ENCODE data around the gene MFSD8. TPM values are rescaled to one million over a fixed set of nuclear protein-coding genes. Genes with fewer than 3 reads are reported as not detected.
"Not testable (repeated sequence)": the region's sequence is repeated elsewhere in the genome, so short reads cannot be mapped to it uniquely, and the experiment has no call there.

MFSD8 gene
- total RNA-seq: 10 to 100 TPM; 14.0 to 17.7 TPM

- POLR2A ChIA-PET: interaction anchor here (0.8 to 1.9 kb wide), 13 partner anchors 9 to 1128 kb away, joined by 3 to 38 read pairs (median 5); partner anchors contain the start of genes LARP1B, PLK4 and SCLT1
- H3K4me3 Mint-ChIP-seq: peak within 1 kb of the TSS; percentile 97
- CTCF ChIA-PET: interaction anchor here (0.8 to 1.6 kb wide), 11 partner anchors 9 to 321 kb away, joined by 3 to 14 read pairs (median 3); partner anchors contain the start of genes LARP1B and PLK4
Measured at GRCh38 chr4:127965062-127965802, at the start of gene MFSD8, which contains the start of gene ABHD18. TSS of gene MFSD8 (minus strand) at chr4:127965173. CDS start at chr4:127965133, 40 bp downstream. TSS of gene ABHD18 (plus strand) at chr4:127965406. CDS start at chr4:127982956, 17,550 bp downstream.

GRCh38 chr4:128009428-128009827 lies 44.5 kb upstream of the MFSD8 start:
- no peak for ATAC-seq
- no peaks in the 10 kb centered on the region for H3K9me3 Mint-ChIP-seq (ENCODE audit: insufficient read depth)
- CTCF ChIA-PET: no interaction called here

More at GRCh38 chr4:127965062-127965802, at the start of gene MFSD8, which contains the start of gene ABHD18:
- H3K9me3 Mint-ChIP-seq (ENCODE audit: insufficient read depth): no peaks in the 10 kb centered on the region
- no peaks in the 10 kb centered on the region for H3K27me3 Mint-ChIP-seq (ENCODE audit: low read depth)
- DNase-seq: peak; percentile 99
- H3K27ac Mint-ChIP-seq: peak within 1 kb of the TSS; percentile 99
- H3K4me1 Mint-ChIP-seq (ENCODE audit: low read depth): peaks cover 36% of the 10 kb centered on the region
- H3K36me3 Mint-ChIP-seq (ENCODE audit: low read depth): peaks cover 22% of the 10 kb centered on the region
- ATAC-seq: peak; percentile 97

DNA sequence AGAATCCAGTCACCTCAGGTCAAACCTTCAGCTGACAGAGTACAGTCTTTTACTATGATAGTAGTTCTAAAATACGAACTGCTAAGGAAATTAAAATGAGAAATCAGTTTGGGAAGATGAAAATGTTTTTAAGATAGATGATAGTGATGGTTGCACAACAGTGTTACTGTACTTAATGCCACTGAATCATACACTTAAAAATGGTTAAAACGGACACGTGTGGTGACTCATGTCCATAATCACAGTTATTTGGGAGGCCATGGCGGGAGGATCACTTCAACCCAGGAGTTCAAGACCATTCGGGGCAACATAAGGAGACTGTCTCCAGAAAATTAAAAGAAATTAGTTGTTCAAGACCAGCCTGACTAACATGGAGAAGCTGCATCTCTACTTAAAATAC lies 41.6 kb upstream of the MFSD8 start:
- no peak overlapping the region for H3K4me3 Mint-ChIP-seq
- H3K27me3 Mint-ChIP-seq (ENCODE audit: low read depth): no peaks in the 10 kb centered on the region
- peaks cover 4% of the 10 kb centered on the region for H3K4me1 Mint-ChIP-seq (ENCODE audit: low read depth)
- H3K36me3 Mint-ChIP-seq (ENCODE audit: low read depth): peaks cover 31% of the 10 kb centered on the region
- DNase-seq (no peak), ATAC-seq (no peak)
- no peaks in the 10 kb centered on the region for H3K9me3 Mint-ChIP-seq (ENCODE audit: insufficient read depth)
- POLR2A ChIA-PET: no interaction called here
- CTCF ChIA-PET: no interaction called here
- no peak overlapping the region for H3K27ac Mint-ChIP-seq

More at GRCh38 chr4:128009428-128009827, 44.5 kb upstream of the MFSD8 start:
- POLR2A ChIA-PET: interaction anchor here (0.9 kb wide), 1 partner anchor 44 kb away, joined by 3 read pairs; the partner anchor contains the start of gene ABHD18
- Mint-ChIP-seq H3K4me3 (no peak overlapping the region), H3K36me3 (ENCODE audit: low read depth) (peaks cover 36% of the 10 kb centered on the region), H3K27me3 (ENCODE audit: low read depth) (no peaks in the 10 kb centered on the region), H3K27ac (no peak overlapping the region), H3K4me1 (ENCODE audit: low read depth) (no peaks in the 10 kb centered on the region)
- no peak for DNase-seq

DNA sequence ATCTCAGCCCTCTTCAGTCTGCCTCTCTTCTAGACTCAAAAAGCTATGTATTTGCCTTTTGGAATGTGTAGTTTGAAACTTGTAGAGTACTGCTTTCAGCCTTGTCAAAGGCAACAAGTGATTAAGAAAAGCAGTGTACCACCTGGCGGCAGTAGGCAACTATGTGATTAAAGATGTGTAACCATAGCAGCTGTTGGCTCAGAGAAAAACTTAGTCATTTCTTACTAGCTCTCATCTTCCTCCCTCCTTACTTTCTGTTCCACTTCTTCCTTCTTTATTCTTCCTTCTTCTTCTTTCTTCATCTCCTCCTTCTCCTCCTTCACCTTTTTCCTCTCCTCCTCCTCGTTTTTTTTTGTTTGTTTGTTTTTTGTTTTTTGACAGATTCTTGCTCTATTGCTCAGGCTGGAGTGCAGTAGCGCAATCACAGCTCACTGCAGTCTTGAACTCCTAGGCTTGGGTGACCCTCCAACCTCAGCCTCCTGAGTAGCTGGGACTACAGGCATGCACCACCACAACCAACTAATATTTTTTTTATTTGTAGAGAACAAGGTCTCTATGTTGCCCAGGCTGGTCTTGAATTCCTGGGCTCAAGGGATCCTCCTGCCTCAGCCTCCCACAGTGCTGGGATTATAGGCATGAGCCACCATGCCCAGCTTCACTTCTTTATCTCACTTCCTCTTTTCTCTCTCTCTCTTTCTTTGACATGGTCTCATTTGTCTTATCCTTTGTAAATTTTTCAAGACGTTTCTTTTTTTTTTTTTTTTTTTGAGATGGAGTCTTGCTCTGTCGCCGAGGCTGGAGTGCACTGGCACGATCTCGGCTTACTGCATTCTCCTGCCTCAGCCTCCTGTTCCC lies 32.8 kb upstream of the MFSD8 start:
- DNase-seq: peak; percentile 23
- peak overlapping the region; percentile 69 for H3K27ac Mint-ChIP-seq

DNA sequence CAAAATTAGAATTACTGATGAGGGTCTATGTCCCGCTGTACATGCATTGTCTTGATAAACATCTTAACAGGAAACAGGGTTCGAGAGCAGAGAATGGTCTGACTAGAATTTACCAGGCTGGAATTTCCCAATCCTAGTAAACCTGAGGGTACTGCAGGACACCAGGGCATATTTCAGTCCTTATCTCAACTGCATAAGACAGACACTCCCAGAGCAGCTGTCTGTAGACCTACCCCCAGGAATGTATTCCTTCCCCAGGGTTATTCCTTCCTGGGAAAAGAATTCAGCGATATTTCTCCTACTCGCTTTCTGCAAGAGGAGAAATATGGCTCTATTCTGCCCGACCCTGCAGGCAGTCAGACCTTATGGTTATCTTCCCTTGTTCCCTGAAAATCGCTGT lies 31.5 kb upstream of the MFSD8 start:
- ATAC-seq; H3K27ac Mint-ChIP-seq; H3K27me3 Mint-ChIP-seq (ENCODE audit: low read depth); POLR2A ChIA-PET; DNase-seq; H3K4me3 Mint-ChIP-seq: not testable (repeated sequence)
- Mint-ChIP-seq H3K36me3 (ENCODE audit: low read depth) (peaks cover 63% of the 10 kb centered on the region), H3K9me3 (ENCODE audit: insufficient read depth) (peaks cover 10% of the 10 kb centered on the region), H3K4me1 (ENCODE audit: low read depth) (peaks cover 17% of the 10 kb centered on the region)
- CTCF ChIA-PET: interaction anchor here (0.6 kb wide), 1 partner anchor 292 kb away, joined by 3 read pairs; no protein-coding TSS in a partner anchor

More for the DNA sequence above, 32.8 kb upstream of the MFSD8 start:
- Mint-ChIP-seq H3K27me3 (ENCODE audit: low read depth) (no peaks in the 10 kb centered on the region), H3K36me3 (ENCODE audit: low read depth) (peaks cover 68% of the 10 kb centered on the region), H3K4me3 (no peak overlapping the region), H3K4me1 (ENCODE audit: low read depth) (peaks cover 19% of the 10 kb centered on the region), H3K9me3 (ENCODE audit: insufficient read depth) (peaks cover 10% of the 10 kb centered on the region)
- peak; percentile 30 for ATAC-seq
- ChIA-PET POLR2A (interaction anchor here (0.7 kb wide), 1 partner anchor 63 kb away, joined by 6 read pairs; the partner anchor contains the start of gene LARP1B), CTCF (interaction anchor here (1.6 kb wide), 1 partner anchor 33 kb away, joined by 4 read pairs; the partner anchor contains the start of genes ABHD18 and MFSD8)

DNA sequence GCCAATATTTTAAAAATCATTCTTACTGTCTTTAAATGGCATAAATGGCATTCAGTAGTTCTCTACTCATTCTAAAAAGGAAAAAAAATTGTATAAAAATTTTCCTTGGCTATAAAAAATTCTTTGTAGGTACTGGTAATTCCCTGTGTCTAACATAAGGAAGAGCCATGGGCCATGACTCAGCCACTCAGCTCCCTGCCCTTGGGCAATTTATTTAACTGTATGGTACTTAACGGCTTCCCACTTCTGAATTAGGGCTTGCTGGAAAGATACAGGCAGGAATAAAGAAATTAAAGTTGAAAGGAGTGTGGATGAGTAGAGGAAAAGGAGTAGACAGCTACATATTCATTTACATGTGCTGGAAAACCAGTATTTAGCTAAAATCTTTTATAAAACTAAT lies 30.8 kb upstream of the MFSD8 start:
- H3K27me3 Mint-ChIP-seq (ENCODE audit: low read depth): no peaks in the 10 kb centered on the region
- H3K36me3 Mint-ChIP-seq (ENCODE audit: low read depth): peaks cover 58% of the 10 kb centered on the region
- H3K9me3 Mint-ChIP-seq (ENCODE audit: insufficient read depth): peaks cover 10% of the 10 kb centered on the region
- H3K27ac Mint-ChIP-seq: no peak overlapping the region
- no peak for DNase-seq
- peaks cover 10% of the 10 kb centered on the region for H3K4me1 Mint-ChIP-seq (ENCODE audit: low read depth)
- H3K4me3 Mint-ChIP-seq: no peak overlapping the region
- no peak for ATAC-seq
- ChIA-PET CTCF (interaction anchor here (0.6 kb wide), 1 partner anchor 293 kb away, joined by 3 read pairs; no protein-coding TSS in a partner anchor), POLR2A (no interaction called here)

DNA sequence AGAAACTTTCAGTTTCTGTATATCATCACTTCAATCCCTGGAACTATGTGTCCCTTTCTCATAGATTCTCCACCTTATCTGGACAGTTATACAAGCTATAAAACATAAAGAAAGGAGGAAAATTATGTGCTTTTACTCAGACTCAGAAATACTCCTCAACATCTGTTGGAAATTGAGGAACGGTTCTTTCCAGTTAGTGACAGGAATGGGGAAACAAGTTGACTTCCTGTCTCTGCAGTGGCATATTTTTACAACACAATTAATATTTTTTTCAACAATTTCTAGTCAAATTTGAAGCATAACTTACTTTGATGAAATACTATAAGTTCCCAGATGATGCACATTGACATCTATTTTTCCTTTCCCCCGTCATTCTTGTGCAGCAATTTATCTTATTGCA lies 28.2 kb upstream of the MFSD8 start:
- Mint-ChIP-seq H3K27ac (no peak overlapping the region), H3K4me3 (peak overlapping the region; percentile 15), H3K27me3 (ENCODE audit: low read depth) (no peaks in the 10 kb centered on the region), H3K9me3 (ENCODE audit: insufficient read depth) (no peaks in the 10 kb centered on the region), H3K36me3 (ENCODE audit: low read depth) (peaks cover 44% of the 10 kb centered on the region), H3K4me1 (ENCODE audit: low read depth) (peaks cover 9% of the 10 kb centered on the region)
- ATAC-seq (no peak), DNase-seq (no peak)
- POLR2A ChIA-PET: no interaction called here
- CTCF ChIA-PET: no interaction called here

GRCh38 chr4:127988638-127989037 lies 23.7 kb upstream of the MFSD8 start:
- Mint-ChIP-seq H3K4me1 (ENCODE audit: low read depth) (peaks cover 7% of the 10 kb centered on the region), H3K27ac (no peak overlapping the region), H3K9me3 (ENCODE audit: insufficient read depth) (no peaks in the 10 kb centered on the region), H3K36me3 (ENCODE audit: low read depth) (peaks cover 33% of the 10 kb centered on the region), H3K27me3 (ENCODE audit: low read depth) (no peaks in the 10 kb centered on the region), H3K4me3 (no peak overlapping the region)
- no peak for DNase-seq
- ChIA-PET POLR2A (no interaction called here), CTCF (no interaction called here)
- ATAC-seq: no peak

DNA sequence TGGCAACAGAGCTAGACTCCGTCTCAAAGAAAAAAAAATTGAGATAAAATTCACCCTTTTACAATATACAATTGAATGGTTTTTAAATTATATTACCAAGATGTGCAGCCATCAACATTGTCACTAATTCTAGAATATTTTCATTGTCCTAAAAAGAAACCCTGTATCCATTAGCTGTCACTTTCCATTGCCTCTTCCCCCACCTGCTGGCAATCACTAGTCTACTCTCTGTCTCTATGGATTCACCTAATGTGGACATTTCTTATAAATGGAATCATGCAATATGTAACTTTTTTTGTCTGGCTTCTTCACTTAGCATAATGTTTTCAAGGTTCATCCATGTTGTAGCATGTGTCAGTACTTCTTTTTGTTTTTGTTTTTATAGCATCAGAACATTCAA lies 21.0 kb upstream of the MFSD8 start:
- Mint-ChIP-seq H3K4me3 (no peak overlapping the region), H3K9me3 (ENCODE audit: insufficient read depth) (no peaks in the 10 kb centered on the region), H3K4me1 (ENCODE audit: low read depth) (no peaks in the 10 kb centered on the region), H3K27me3 (ENCODE audit: low read depth) (no peaks in the 10 kb centered on the region), H3K36me3 (ENCODE audit: low read depth) (peaks cover 25% of the 10 kb centered on the region), H3K27ac (no peak overlapping the region)
- CTCF ChIA-PET: interaction anchor here (0.9 kb wide), 1 partner anchor 25 kb away, joined by 3 read pairs; no protein-coding TSS in a partner anchor
- DNase-seq (no peak), ATAC-seq (no peak)
- POLR2A ChIA-PET: no interaction called here

GRCh38 chr4:127982445-127982844 lies 17.5 kb upstream of the MFSD8 start:
- DNase-seq (no peak), ATAC-seq (no peak)
- Mint-ChIP-seq H3K4me1 (ENCODE audit: low read depth) (no peaks in the 10 kb centered on the region), H3K4me3 (no peak overlapping the region), H3K9me3 (ENCODE audit: insufficient read depth) (no peaks in the 10 kb centered on the region), H3K27ac (no peak overlapping the region), H3K27me3 (ENCODE audit: low read depth) (no peaks in the 10 kb centered on the region), H3K36me3 (ENCODE audit: low read depth) (peaks cover 21% of the 10 kb centered on the region)
- ChIA-PET CTCF (no interaction called here), POLR2A (no interaction called here)

DNA sequence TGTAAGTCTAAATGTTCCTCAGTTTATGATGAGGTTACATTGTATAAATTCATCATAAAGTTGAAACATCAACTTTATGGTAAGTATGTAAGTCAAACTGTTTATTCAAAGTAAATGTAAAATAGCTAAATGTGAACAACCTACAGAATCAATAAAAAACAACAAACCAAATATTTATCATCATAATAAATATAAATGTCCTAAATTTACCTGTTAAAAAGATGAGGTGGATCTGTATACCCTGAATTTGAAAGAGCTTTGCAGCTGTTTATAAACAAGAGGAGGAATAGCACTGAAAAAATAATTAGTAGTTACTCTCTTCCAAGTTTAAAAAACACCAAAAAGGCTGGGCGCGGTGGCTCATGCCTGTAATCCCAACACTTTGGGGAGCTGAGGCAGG lies 14.0 kb upstream of the MFSD8 start:
- CTCF ChIA-PET: no interaction called here
- POLR2A ChIA-PET: interaction anchor here (0.9 kb wide), 1 partner anchor 14 kb away, joined by 4 read pairs; the partner anchor contains the start of genes ABHD18 and MFSD8

More for the DNA sequence above, 14.0 kb upstream of the MFSD8 start:
- H3K4me1 Mint-ChIP-seq (ENCODE audit: low read depth): peaks cover 4% of the 10 kb centered on the region
- H3K36me3 Mint-ChIP-seq (ENCODE audit: low read depth): peaks cover 20% of the 10 kb centered on the region
- DNase-seq (no peak), ATAC-seq (no peak)
- no peaks in the 10 kb centered on the region for H3K27me3 Mint-ChIP-seq (ENCODE audit: low read depth)
- no peak overlapping the region for H3K27ac Mint-ChIP-seq
- H3K4me3 Mint-ChIP-seq: no peak overlapping the region
- no peaks in the 10 kb centered on the region for H3K9me3 Mint-ChIP-seq (ENCODE audit: insufficient read depth)
